GM21447 (cell line): ENCODE data around the gene CAMK1D.
"Not testable (repeated sequence)": the region's sequence is repeated elsewhere in the genome, so short reads cannot be mapped to it uniquely, and the experiment has no call there.

ENCODE experiments used
- ATAC-seq: cut with Tn5 transposase; IDR thresholded peaks from one replicate; pipeline ENCODE4 v1.9.1; 2021; ENCODE audit not compliant: unreplicated experiment

CAMK1D gene

DNA sequence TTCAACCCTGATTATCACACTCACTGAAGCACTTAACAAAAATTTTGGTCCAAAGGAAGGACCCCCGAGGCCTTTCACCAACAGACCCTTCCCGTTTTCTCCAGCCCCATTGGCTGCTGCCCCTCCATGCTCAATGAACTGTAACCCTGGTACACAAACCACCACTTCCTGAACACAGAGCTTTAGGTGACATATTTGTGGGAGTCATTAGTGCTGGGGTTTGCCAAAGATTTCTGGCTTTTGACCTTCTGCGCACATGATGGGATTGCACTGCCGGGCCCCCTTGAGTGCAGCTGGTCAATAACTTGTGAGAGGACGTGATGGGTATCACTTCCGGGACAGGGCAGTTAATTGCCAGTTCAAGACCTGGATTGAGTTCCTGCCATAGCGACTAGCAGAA is 9.0 kb upstream of the CAMK1D start:
- ATAC-seq: no peak

DNA sequence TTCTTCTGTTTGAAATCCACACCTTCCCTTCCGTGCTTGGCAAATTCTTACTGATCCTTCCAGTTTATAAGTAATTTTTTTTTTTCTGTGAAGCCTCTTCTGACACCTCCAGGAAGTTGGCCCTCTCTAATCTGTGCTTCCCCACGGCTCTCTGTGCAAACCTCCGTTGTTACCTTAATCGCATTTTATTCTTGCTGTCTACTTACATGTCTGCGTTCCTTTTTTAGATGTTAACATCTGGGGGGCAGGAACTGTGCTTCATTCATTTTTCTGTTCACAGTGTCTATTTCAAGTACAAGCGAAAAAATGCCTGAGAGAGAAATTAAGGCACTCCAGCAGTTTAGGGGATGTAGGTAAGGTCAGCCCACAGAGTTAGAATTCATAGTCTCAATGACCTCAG is 8.4 kb upstream of the CAMK1D start:
- ATAC-seq: no peak

DNA sequence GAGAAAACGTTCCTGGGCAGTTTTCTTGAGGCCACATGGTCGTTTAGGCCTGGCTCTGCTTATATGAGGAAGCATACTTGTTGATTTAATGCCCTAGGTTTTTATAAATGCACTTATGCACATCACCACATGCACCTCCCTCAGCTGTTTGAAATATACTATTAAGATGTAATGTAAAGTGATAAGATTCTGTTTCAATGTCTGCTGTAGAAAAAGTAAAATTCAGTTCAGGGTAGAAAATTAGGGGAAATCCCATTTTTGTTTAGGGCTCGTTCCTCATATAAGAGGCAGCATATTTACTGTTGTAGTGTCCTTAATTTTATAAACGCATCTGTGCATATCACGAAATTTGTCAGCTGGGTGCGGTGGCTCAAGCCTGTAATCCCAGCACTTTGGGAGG is 7.8 kb upstream of the CAMK1D start:
- no peak for ATAC-seq

- ATAC-seq: no peak
These were observed 4.8 kb upstream of the CAMK1D start for GRCh38 chr10:12344375-12345110.

DNA sequence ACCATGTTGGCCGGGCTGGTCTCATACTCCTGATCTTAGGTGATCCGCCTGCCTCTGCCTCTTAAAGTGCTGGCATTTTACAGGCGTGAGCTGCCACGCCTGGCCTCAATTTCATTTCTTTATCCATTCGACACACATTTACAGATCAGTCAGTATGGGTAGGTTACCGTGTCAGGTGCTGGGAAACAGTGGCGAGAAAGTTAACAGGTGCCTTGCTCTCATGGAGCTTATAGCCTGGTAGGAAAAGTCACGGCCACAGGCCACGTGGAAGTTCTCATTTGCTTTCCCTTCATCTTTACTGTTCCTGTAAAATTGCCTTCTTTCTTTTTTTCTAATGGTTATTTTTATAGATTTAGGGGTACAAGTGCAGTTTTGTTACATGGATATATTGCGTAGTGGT is 2.6 kb upstream of the CAMK1D start:
- ATAC-seq: no peak

GRCh38 chr10:12348294-12348869 is 965 bp upstream of the CAMK1D start:
- no peak for ATAC-seq

DNA sequence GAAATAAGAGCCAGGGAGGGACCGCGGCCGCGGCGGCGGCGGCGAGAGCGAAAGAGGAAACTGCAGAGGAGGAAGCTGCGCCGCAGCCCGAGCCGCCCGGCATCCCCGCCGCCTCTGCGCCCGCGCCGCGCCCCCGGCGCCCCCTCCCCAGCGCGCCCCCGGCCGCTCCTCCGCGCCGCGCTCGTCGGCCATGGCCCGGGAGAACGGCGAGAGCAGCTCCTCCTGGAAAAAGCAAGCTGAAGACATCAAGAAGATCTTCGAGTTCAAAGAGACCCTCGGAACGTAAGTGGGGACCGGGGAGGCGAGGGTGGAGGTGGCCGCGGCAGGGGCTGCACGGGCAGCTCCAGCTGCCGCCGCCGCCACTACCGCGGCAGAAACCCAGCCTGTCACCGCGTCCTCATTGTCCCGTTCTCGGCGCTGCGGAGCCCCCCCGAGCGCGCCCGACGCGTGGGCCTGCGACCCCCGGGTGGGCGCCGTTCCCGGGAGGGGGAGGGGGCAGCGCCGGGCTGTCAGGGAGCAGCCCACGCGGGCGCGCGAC is 351 bp downstream of the CAMK1D start:
- peak; percentile 48 for ATAC-seq

- no peak for ATAC-seq
These were observed 973 bp downstream of the CAMK1D start for GRCh38 chr10:12350167-12350872.

DNA sequence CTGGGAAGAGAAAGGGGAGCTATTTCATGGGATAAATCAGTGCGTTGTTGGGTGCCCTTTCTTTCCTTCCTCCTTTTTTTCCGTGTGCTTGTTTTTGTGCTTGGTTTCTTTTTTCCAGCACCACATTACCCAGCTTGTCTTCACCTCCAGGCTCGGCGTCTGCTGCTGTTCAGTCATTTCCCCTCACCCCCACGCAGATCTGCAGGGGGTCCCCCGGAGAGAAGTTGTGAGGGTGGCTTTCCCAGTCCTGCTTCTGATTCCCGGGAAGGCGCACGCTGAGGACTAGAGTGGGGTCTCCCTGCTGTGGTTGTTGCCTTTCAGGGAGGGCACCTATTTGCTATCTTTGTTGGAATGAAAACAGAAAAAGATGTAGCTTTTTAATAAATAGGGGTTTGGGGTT is 1.6 kb downstream of the CAMK1D start:
- no peak for ATAC-seq

GRCh38 chr10:12351447-12351846 is 2.1 kb downstream of the CAMK1D start:
- no peak for ATAC-seq

DNA sequence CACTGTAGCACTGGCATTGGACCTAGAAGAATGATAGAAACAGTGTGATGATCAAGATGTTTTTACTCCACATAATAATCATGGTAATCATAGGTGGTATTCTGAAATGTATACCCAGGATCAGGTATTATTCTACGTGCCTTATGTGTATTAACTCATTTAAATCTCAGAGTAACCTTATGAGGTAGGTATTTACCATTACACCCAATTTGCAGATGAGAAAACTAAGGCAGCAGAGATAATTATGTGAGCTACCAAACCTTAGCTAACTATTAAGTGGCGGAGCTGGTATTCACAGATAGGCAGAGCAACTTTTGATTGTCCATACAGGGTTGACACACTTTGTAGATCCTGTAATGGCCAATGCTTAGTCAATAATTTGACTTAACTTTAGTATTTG is 2.5 kb downstream of the CAMK1D start:
- ATAC-seq: no peak

DNA sequence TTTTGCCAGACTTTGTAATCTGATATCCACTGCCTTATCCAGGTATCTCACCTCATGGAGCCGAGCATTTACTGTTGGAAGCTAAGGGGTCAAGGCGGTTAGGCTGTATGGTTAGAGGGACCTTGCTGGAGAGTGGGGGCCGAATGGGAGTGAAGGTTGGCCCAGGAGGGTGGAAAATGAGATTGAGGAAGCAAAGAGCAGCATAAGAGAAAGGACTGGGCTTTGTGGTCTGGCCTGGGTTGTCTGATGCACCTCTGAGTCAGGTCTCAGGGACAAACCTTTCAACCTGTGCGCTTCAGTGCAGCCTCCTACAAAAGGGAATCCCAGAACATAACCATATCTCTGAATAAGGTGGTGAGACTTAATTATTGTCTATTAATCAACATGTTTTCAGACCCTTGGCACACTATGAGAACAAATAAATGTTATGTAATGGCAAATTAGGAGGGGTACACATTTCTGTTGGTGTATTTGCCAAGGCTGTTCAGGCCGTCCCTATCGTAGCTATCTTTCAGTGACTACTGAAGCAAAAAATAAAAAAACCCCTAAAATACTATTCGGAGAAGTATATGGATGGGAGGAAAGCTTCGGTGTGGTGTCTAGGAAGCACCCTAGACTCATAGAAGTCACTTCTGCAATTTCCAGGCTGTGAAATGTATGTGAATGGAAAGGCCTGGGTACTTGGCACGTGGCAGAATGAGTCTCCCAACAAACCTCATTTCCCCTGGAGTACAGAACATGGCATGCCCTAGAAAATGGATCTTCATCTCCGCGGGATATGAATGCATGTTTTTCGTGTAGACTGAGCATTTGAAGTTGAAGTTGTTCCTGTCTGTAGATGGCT is 4.3 kb downstream of the CAMK1D start:
- no peak for ATAC-seq

GRCh38 chr10:12354696-12355095 is 5.3 kb downstream of the CAMK1D start:
- ATAC-seq: not testable (repeated sequence)

- no peak for ATAC-seq
These were observed 6.0 kb downstream of the CAMK1D start for GRCh38 chr10:12355384-12355783.

- no peak for ATAC-seq
These were observed 8.3 kb downstream of the CAMK1D start for GRCh38 chr10:12357525-12358151.

DNA sequence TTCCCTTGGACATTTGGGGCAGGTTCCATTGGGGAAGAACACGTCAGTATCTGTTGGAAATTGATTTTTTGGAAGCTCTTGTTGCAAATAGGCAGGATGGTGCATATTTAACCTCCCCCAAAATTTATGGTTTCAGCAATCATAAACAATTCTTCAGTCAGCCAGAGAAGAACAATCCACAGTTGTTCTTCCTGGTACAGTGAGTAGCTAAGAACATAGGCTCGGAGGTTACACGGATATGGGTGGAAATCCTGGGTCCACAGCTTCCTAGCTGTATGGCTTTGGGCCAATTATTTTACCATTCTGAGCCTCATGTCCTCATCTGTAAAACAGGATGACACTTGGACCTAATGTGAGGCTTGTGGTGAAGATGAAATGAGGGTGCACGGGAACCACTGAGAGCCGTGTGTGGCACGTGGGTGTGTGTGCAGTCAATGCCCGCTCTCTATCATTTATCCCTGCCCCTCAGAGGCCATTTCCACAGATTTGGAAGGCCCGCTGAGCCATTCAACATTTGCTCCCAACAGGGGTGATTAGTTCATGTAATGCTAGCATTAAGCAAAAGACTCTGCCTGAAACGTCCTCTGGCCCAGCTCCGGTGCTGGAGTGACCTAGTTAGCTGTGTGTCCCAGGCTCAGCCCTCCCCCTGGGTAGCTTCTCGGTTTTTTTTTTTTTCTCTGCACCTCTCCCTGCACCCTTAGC is 9.7 kb downstream of the CAMK1D start:
- no peak for ATAC-seq

DNA sequence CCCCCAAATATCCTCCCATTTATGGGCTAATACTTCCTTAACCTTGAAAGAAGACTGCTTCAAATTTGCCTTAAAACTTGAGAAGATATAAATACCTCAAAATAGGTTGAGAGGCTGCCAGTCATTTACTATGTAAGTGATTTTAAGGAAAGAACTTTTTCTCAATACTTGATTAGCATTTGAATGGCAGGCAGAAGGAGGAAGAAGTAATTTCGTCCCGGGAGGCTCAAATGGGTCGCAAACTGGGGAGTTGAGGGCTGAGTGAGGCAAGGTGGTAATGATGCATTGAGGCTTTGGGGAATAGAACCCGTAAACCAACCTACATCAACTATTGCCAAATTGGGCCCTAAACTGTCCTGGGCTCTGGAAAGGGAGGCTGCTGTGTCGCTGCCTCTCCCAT is 11.1 kb downstream of the CAMK1D start:
- no peak for ATAC-seq

GRCh38 chr10:12361115-12361514 is 11.8 kb downstream of the CAMK1D start:
- not testable (repeated sequence) for ATAC-seq

GRCh38 chr10:12364559-12364958 is 15.2 kb downstream of the CAMK1D start:
- no peak for ATAC-seq

DNA sequence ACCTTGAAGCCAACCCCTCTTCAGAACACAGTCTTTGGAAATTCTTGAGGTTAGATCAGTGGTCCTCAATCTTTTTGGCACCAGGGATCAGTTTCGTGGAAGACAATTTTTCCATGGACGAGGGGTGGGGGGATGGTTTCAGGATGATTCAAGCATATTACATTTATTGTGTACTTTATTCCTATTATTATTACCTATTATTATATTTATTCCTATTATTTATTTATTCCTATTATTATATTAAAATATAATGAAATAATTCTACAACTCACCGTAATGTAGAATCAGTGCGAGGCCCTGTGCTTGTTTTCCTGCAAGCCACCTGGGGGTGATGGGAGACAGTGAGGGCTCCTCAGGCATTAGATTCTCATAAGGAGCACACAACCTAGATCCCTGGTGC is 17.9 kb downstream of the CAMK1D start:
- ATAC-seq: no peak
